GM10266 (cell line): Measurements from ENCODE around the gene UNC13D.

ENCODE experiments used
- DNase-seq: peaks from one replicate; pipeline ENCODE4 v3.0.0; 2012; ENCODE audit errors: extremely low spot score
- CTCF ChIP-seq: IDR thresholded peaks from 2 replicates; pipeline ENCODE4 v1.5.1; 2012; ENCODE audit warnings: mild to moderate bottlenecking, low read depth; ENCODE audit not compliant: control insufficient read depth, insufficient read depth; ENCODE audit errors: missing control alignments

Gene UNC13D

GRCh38 chr17:75845058-75845711 is 981 bp upstream of the UNC13D start:
- TF ChIP-seq CTCF: peak; percentile 70
- DNase-seq: peak; percentile 90

GRCh38 chr17:75844530-75845057 is 390 bp upstream of the UNC13D start:
- DNase-seq: no peak
- TF ChIP-seq CTCF: no peak

- no peak for TF ChIP-seq CTCF
- DNase-seq: no peak
These were observed 1.1 kb downstream of the UNC13D start for GRCh38 chr17:75842963-75843576.

GRCh38 chr17:75842411-75842810 is 1.8 kb downstream of the UNC13D start:
- DNase-seq: no peak
- TF ChIP-seq CTCF: no peak

GRCh38 chr17:75840799-75841164 is 3.4 kb downstream of the UNC13D start:
- no peak for TF ChIP-seq CTCF
- no peak for DNase-seq

- no peak for TF ChIP-seq CTCF
- no peak for DNase-seq
These were observed 4.0 kb downstream of the UNC13D start for GRCh38 chr17:75839942-75840798.
